Measurements from ENCODE around the gene LMF1.

DNA sequence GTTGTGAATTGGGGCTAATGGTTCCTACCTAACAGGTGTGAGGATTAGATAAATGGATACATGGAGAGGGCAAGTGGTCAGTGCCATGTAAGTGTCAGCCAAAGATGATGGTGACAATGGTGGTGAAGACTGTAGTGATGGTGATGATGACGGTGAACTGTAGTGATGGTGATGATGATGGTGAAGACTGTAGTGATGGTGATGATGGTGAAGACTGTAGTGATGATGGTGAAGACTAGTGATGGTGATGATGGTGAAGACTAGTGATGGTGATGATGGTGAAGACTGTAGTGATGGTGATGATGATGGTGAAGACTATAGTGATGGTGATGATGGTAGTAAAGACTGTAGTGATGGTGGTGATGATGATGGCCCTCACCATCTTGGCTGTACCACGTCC is 152.2 kb downstream of the LMF1 start:
- TF ChIP-seq, protein P1, sequence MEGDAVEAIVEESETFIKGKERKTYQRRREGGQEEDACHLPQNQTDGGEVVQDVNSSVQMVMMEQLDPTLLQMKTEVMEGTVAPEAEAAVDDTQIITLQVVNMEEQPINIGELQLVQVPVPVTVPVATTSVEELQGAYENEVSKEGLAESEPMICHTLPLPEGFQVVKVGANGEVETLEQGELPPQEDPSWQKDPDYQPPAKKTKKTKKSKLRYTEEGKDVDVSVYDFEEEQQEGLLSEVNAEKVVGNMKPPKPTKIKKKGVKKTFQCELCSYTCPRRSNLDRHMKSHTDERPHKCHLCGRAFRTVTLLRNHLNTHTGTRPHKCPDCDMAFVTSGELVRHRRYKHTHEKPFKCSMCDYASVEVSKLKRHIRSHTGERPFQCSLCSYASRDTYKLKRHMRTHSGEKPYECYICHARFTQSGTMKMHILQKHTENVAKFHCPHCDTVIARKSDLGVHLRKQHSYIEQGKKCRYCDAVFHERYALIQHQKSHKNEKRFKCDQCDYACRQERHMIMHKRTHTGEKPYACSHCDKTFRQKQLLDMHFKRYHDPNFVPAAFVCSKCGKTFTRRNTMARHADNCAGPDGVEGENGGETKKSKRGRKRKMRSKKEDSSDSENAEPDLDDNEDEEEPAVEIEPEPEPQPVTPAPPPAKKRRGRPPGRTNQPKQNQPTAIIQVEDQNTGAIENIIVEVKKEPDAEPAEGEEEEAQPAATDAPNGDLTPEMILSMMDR (IDR thresholded peaks at IDR 0.05; ENCODE audit: insufficient read depth, low read length, poor library complexity, severe bottlenecking) = no peak
- no peak for TF ChIP-seq EZH2phosphoT487 (conservative IDR thresholded peaks at IDR 0.05; ENCODE audit: low read length)

All from SU-DHL-6 (cell line).